Coronary artery (tissue), 2 donors: ENCODE data around the gene CDH6.
A peak's percentile ranks its signal among the peaks of the same experiment; 100 is the strongest.

Experiments used
- DNase-seq: peaks from one replicate; pipeline ENCODE4 v3.0.0-alpha.2; 2017; ENCODE audit warnings: low spot score
- H3K27ac ChIP-seq, 2 donors: fragments of 200-600 bp; sonication (generic); one replicate each; pipeline ENCODE4 v1.5.1; 2016 to 2019
- H3K4me3 ChIP-seq: fragments of 200-600 bp; sonication (generic); 2 replicates; pipeline ENCODE4 v1.5.1; 2016; ENCODE audit warnings: mild to moderate bottlenecking, moderate library complexity
- TF ChIP-seq, protein P1 (sequence below): fragments of 200-600 bp; sonication (generic); IDR thresholded peaks from one replicate; pipeline ENCODE4 v1.5.1; 2019; ENCODE audit warnings: antibody characterized with exemption

CDH6 gene

DNA sequence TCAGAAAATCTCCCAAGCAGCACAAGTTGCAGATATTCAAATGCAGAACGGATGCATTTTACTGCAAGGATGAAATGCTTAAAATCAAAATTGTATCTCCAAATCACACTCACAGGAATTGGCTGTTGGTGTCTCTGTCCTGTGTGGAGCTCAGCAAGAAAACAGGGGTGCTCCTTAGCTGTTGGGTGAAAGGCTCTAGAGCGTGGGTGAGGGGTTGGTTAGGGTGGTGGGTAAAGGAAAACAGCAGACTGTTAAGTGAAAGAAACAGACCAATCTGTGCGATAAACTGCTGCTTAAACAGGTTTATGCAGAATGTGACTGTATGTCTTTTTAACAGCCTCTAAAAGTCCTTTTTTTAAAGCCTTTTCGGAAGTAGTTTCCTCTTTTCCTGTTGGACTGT is 19.8 kb downstream of the CDH6 start:
- TF ChIP-seq, protein P1, sequence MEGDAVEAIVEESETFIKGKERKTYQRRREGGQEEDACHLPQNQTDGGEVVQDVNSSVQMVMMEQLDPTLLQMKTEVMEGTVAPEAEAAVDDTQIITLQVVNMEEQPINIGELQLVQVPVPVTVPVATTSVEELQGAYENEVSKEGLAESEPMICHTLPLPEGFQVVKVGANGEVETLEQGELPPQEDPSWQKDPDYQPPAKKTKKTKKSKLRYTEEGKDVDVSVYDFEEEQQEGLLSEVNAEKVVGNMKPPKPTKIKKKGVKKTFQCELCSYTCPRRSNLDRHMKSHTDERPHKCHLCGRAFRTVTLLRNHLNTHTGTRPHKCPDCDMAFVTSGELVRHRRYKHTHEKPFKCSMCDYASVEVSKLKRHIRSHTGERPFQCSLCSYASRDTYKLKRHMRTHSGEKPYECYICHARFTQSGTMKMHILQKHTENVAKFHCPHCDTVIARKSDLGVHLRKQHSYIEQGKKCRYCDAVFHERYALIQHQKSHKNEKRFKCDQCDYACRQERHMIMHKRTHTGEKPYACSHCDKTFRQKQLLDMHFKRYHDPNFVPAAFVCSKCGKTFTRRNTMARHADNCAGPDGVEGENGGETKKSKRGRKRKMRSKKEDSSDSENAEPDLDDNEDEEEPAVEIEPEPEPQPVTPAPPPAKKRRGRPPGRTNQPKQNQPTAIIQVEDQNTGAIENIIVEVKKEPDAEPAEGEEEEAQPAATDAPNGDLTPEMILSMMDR, result no peak
- peak overlapping the region; percentile 44 to 76 for H3K27ac ChIP-seq
- DNase-seq, result no peak
- peak overlapping the region; percentile 54 for H3K4me3 ChIP-seq

DNA sequence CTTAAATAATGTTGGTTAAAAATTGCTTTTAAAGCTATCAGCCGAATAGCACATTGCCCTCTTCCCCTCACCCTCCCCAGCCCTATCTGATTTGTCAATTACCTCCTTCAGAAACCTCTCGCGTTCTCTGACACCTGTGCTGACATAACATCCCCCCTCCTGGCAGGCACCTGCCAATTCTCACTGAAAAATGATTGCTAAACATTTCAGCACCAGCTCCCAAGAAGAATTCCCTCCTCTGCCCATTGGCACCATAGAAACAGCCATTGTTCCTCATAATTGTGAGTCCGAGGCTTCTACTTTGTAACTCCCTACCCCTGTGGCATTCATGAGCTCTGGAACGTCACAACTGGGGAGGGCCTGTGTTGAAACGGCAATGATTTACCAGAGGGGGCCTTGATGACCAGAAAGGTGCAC is 20.2 kb downstream of the CDH6 start:
- peak overlapping the region; percentile 44 to 76 for H3K27ac ChIP-seq
- TF ChIP-seq, protein P1, result no peak
- no peak for DNase-seq
- peak overlapping the region; percentile 54 for H3K4me3 ChIP-seq

DNA sequence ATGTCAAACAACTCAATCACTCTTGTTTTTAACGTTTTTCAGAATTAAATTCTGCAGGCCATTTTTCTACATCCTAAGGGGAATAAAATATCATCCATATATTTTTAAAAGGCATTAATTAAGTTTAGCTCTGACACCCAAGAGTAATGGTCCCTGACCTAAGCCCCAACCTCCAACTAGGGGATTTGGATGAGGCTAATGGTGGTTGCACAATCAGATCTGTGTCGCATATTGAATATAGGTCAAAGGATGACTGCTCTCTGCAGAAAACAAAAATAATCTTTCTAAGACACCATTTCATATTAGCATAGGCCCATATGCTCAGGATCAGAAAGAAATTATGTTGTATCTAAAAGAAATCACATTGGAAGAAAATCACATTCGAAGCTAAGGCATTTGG is 20.7 kb downstream of the CDH6 start:
- TF ChIP-seq, protein P1, result no peak
- peak overlapping the region; percentile 54 for H3K4me3 ChIP-seq
- DNase-seq, result no peak
- peak overlapping the region; percentile 34 to 44 for H3K27ac ChIP-seq

GRCh38 chr5:31215236-31215635 is 21.8 kb downstream of the CDH6 start:
- Histone ChIP-seq H3K27ac (no peak overlapping the region), H3K4me3 (no peak overlapping the region)
- TF ChIP-seq, protein P1, result no peak
- DNase-seq, result no peak

GRCh38 chr5:31217446-31217845 is 24.0 kb downstream of the CDH6 start:
- TF ChIP-seq, protein P1, result no peak
- no peak overlapping the region for H3K4me3 ChIP-seq
- no peak for DNase-seq
- no peak overlapping the region for H3K27ac ChIP-seq

DNA sequence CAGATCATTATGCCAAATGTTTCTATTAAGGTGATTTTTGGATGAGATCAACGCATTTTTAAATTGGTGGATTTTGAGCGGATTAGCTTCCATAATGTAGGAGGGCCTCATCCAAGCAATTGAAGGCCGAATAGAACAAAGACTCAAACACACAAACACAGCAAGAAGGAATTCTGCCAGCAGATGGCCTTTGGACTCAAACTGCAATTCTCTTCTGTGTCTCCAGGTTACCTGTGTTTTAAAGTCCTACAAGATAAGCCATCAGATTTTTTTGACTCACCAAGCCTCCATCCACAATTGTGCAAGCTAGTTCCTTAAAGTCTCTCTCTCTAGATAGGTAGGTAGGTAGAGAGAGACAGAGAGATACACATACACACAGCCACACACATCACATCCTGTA is 25.5 kb downstream of the CDH6 start:
- Histone ChIP-seq H3K27ac (no peak overlapping the region), H3K4me3 (no peak overlapping the region)
- TF ChIP-seq, protein P1, result no peak
- no peak for DNase-seq

DNA sequence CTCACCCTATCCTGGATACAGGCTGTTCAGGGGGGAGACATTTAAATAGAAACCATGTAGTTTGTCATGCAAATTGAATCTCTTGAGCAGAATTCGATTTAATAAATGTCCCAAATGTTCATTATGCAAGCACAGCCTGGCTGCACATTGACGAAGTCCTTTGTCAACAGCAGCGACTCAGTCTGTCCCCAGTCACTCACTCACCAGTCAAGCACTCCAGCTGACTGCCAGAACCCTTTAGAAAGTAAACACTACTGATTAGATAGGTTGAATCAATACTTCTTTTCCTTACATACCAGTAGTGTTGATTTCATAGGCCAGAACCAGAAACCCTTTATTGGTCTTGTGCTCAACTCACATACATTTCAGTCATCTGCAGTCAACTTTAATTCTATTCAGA is 27.5 kb downstream of the CDH6 start:
- no peak for DNase-seq
- Histone ChIP-seq H3K27ac (peak overlapping the region in 1 of 2 donors; percentile 34), H3K4me3 (no peak overlapping the region)
- TF ChIP-seq, protein P1, result no peak
